COLO829 (cell line): Measurements from ENCODE around the gene ORMDL2.
A peak's percentile ranks its signal among the peaks of the same experiment; 100 is the strongest.
"Not testable (repeated sequence)": the region's sequence is repeated elsewhere in the genome, so short reads cannot be mapped to it uniquely, and the experiment has no call there.

Experiments
- DNase-seq: peaks from one replicate; pipeline ENCODE4 v3.0.0; 2012; ENCODE audit warnings: low spot score

Gene ORMDL2

DNA sequence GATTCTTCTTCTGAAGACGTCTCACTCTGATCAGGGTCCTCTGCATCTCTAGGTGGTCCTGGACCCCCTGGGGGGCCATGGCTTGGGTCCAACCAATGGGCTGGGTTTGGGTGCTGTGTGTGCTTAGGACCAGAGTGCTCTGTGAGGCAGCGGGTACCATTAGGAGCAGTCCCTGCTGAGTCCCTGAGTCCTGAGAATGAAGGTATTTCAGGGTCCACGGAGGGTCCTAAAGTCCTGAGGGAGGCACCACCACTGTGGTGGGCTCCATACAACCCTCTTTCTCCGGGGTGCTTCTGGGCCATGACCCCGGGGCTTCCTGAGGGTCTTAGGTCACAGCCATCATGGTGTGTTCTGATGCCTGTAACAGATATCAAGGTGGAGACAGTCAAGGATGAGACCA lies 10.5 kb downstream of the ORMDL2 start:
- DNase-seq, result no peak

DNA sequence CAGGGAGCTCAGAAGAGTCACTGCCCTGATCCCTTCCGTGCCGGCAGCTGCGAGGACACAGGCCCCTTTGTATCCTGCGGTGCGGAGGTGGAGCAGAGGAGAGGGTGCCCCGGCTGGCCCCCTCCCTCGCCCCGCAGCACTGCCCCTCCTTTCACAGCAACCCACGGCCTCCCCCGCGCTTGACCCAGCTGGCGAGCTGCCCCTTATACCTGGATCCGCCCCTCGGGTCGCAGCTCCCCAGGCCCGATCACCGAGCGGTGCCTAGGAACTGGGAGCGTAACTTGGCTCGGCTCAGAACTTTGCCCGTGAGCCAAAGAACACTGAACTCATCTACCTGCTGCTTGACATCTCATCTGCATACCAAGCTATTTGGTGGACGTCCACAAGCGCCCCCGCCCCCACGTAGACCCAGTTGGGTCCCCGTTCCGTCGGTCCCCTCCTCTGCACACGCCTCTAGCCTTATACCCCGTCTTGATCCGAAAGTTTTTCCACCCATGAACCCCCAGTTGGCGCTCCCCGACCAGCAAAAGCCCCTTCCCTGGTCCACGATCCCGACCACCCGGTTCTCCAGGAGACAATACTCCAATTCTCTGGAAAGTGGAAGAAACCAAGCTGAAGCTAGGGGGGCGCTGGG lies 12.2 kb downstream of the ORMDL2 start:
- DNase-seq, result peak; percentile 79

DNA sequence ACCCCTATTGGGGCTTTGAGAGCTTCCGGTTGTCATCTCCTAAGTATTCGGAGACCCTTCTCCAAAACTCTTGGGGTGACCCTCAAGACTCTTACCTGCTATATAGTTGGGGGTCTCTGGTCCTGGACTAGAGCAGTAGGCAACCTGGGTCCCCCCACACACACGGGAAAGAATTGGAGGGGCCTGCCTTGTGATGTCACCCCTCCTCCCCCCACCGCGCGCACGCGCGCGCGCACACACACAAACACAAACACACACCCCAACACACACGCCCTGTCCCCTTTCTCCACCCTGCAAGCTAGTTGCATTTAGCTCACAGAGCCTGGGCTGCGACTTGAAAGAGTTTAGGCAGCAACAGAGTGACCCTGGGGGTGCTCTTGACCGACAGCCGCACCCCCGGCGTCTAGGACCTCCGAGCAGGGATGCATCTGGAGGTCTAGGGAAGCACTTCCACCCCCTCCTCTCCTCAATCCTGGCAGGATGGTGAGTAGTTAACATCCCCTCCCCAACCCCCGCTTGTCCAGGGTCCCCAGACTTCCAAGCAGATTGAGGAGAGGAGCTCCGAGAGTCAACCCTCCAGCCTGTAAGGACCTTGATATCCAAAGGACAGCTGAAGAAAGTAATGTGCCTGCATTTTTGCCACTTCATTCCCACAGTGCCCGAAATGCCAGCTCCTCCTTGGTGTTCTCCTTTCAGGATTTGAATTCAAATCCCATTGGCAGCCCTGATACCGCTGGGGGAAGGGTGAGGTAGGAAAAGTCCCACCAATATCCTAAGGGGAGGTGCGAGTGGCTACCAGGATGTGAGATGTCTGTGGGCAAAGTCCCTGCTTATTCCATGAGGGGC lies 13.0 kb downstream of the ORMDL2 start:
- no peak for DNase-seq

DNA sequence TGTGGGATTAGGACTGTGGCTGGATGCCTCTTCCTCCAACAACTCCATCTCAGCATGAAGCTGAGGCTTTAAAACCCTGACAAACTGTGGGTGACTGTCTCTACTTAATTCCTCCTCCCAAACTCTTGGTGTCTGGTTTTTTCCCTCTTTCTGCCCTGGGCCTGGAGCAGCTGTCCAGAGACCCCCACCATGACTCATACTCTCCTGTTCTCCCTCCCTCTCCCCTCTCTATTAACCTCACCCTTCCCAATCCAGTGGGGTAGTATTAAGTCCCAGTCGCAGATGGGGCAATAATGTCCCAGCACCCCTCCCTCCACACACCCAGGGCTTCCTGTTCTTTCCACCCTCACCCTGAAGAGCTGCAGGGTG lies 13.6 kb downstream of the ORMDL2 start:
- no peak for DNase-seq

DNA sequence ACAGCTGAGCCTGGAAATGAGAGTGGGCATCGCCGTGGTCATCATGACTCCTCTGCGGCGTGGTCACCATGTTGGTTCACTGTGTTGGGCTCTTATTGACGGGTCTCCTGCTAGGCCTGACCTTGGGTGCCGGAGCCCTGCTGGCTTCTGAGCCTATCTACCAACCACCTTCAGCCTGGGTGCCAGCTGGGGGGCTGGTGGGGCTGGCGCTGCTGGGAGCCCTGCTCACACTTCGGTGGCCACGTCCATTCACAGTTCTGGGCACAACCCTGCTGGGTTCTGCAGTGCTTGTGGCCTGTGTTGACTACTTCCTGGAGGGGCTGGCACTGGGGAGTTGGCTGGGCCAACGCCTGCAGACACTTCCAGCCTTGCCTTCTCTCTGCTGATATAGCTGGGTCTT lies 15.2 kb downstream of the ORMDL2 start:
- no peak for DNase-seq

DNA sequence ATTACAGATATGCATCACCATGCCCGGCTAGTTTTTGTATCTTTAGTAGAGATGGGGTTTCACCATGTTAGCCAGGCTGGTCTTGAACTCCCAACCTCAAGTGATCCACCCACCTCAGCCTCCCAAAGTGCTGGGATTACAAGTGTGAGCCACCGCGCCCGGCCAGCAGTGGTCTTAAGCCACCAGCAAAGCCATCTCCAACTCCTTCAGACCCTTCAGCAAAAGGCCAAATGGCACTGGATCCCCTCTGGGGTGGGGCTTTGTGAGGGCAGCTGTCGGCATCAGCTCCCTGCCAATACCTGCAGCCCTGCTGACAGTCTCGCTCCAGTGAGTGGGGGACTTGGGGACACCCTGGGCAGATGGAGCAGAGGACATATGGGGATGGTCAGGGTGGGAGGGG lies 16.6 kb downstream of the ORMDL2 start:
- not testable (repeated sequence) for DNase-seq

DNA sequence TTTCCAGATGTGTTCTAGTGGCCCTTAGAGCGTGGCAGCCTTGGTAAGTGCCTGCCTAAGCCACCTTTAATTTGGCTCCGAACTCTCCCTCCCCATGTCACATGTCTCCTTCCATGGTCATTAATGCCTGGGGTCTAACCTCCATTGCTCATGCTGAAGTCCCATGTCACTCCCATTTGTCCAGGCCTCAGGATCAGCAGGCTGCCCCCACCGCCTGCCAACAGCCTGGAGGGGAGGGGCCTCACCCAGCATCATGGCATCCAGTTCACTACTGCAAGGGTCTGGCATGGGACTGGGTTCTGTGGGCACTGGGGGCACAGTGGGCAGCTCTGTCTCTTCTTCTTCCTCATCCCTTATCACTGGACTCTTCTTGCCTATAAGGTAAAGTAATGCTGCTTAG lies 20.5 kb downstream of the ORMDL2 start:
- no peak for DNase-seq

DNA sequence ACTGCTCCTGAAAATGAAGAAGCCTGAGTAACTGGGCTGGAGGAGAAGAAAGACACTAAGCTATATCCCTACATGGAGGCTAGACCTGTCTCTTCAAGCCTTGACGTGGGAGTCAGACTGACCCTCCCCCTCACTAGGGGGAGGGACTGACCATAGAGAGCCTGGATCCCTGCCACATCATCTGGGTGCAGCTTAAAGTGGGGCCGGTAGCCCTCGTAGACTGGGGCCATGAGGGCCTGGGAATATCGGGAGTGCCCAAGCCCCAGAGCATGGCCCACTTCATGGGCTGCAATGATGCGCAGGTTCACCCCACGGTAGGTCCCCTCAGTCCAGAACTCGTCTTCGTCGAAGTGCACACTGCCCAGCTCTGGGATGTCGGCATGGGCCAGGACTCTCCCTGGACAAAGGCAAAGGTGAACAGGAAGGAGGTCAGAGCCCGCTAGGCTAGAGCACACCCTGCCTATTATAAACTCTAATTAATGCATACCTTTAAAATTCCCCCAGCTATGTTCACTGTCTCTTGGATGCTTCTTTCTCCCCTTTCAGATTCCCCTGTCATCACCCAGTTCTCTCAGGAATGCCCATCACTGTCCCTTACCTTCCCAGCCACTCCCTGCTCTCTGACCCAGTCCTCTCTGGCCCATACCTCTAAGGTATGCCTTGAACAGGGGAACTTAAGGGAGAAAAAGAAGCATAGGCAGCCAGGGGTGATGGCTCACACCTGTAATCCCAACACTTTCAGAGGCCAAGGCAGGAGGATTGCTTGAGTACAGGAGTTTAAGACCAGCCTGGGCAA lies 21.7 kb downstream of the ORMDL2 start:
- DNase-seq, result no peak

DNA sequence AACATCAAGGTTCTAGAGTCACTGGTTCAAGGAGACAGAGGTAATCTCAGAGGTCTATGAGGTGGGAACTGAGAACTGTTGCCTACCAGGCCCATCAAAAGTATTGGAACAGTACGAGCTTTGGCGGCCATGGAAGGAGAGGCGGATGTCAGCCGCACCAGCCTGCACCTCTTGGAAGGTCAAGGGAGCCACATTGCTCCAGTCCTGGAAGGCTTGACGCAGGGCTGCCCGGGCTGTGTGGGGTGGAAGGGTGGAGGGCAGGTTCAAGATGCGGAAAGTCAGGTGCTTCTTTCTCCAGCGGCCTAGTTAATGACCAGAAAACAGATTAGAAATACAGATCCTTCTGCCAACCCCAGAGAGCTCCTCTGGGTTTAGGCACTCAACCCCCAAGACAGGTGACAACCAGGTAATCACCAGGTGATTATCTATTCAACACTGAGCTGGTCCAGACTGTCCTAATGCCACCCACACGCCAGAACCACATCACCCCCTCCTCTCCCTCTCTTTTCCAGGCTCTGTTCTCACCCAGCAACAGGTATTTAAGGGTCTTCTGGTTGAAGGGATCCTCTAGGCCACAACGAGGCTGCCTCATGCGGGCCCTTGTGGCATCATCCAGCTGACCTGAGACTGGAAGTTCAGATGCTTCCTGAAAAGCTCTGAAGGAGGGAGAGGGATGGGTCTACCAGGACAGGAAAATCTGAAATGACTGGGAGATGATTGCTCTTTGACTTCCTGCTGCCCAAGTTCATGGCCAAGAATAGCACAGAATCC lies 22.9 kb downstream of the ORMDL2 start:
- DNase-seq, result no peak

DNA sequence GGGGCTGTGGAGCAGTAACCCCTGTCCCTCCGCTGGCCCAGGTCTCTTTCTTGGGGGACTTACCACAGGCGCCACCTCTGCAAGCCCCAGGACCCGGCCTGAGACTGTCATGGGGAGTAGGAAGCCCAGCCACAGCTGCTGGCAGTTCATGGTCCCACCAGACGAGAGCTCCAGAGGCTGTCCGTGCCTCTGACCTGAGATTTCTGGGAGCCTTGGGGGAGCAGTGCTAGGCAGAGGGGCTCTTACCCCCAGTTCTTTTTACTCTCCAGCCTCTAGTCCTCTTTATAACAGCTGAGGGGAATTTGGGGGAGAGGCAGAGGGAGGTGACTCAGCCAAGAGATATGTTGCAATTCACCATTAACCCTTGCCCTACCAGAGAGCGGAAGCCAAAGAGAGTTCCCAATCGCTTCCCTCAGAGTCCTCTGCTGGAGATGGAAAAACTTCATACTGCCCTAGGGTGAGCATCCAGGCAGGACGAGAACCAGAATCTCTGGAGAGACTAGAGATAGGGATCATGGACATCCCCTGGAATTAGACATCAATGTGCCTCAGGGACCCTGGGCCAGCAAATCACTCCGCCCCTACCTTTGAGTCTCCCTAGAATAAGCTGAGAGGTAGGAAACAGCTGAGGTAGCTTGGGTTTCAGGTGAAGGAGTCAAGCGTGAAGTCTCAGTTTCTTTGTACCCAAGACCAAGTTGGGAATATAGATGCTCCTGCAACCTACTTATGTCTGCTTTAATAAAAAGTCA lies 25.0 kb downstream of the ORMDL2 start, which contains the start of gene MMP19:
MMP19 (minus strand) TSS at position 256 of the 749 bp plus-strand sequence; CDS start at position 150, 106 bp downstream.
- no peak for DNase-seq

DNA sequence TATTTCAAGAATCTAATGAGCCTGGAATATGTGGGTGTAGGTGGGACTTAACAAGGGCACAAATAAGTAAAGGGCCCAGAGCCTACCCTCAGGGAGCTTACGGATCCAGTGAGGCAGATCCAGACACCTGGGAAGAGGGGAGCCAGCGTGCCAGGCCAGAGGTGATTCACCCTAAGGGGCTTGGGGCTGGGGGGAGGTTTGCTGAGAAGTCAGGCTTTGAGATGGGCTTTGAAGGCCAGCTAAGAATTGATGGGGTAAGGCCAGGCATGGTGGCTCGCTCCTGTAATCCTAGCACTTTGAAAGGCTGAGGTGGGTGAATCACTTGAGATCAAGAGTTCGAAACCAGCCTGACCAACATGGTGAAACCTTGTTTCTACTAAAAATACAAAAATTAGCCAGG lies 25.6 kb downstream of the ORMDL2 start:
- no peak for DNase-seq

DNA sequence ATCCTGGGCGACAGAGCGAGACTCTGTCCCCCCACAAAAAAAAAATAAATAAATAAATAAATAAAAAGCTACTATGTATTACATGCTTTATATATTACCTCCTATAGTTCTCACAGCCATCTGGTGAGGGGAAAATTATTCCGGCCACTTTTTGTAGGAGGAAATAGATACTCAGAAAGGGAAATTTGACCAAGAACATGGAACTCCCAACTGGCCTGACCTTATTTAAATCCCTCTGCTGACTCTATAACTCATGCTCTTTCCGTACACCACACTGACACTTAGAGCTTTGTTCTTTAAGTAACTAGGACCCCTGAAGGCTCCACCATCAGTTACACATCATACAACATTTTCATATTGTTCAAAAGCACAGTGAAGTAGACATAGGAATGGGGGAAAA lies 27.1 kb downstream of the ORMDL2 start:
- DNase-seq, result no peak

DNA sequence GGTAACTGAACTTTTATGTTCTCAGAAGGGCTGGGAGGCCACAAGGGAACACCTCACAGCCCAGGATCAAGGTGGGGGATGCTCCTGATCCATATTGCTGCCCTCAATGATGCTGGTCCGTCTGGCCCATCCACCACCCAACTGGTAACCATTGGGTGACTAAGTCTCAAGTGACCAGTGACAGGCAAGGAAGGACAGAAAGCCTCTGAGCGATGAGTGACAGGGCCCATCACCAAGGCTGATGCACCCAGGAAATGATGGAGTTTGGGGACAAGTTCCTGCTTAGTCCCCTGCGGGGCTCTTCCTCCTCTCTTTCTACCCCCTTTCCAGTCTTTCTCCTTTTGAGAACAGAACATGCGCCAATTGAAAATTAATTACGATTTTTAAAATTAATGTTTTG lies 27.5 kb downstream of the ORMDL2 start:
- DNase-seq, result no peak

DNA sequence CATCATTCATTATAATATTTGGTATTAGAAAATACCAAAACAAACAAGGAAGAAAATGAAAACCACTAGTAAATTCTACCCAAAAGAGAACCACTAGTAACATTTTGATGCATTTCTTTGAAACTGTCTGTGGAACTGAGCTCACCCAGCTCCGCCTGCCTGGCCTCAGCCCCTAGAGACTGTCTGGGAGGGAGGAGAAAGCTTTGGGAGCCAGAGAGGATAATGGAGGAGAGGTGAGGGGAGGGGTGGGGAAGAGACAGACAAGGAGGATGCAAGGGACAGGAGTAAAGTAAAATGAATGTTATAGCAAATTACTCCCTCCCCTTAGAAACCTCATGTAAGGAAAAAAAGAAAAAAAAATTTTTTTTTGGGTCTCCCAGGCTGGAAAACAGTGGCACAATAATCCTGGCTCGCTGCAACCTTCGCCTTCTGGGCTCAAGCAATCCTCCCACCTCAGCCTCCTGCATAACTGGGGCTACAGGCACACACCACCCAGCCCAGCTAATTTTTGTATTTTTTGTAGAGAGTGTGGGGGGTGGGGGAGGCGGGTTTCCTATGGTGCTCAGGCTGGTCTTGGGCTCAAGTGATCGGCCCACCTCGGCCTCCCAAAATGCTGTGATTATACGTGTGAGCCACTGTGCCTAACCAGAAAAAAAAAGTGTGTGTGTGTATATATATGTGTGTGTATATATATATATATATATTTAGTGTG lies 28.1 kb downstream of the ORMDL2 start:
- DNase-seq, result no peak

DNA sequence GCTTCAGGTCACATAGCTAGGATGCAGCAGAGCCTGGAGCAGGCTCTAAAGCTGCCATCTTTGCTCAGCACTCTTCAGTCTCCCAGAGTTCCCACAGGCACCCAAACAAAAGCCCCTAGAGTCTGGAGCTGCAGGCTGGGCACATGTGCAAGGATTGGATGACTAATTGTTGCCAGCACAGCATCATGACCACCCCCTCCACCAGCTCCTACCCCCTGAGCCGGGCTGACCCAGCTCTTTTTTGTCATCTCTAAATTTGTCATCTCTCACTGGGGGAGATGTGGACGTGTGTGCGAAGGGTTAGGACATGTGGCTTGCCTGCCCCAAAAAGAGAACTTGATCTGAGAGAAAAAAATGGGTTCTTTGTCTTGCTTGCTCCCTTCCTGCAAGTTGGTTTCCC lies 29.2 kb downstream of the ORMDL2 start:
- DNase-seq, result no peak

DNA sequence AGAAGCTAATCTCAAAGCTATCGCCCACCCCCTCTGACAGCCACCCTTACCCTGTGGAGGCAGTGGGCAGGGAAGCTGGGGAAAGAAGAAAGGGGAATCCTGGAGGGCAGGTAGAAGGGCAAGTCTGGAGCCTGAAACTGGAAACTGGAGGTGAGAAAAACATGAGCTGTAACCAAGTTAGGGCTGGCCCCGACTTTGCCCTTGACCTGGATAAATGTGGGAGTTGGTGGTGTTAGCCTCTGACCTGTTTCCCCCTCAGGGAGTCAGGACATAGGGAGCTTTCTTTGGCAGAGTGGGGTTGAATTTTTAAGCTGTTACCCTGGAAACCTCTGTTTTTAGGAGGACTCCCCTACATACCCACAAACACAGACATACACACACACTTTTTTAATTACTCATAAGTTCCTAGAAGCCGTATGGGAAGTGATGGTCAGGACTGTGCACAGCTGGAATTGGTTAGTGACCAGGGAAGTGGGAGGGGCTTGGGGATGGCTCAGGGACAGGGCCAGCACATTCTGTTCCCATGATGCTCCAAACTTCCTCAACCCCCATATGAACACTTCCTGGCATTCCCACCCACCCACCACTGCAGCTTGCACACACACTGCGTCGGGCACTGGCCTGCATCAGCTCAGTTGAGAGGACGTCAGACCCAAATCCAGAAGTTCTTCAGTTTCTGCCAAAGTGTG lies 29.9 kb downstream of the ORMDL2 start:
- no peak for DNase-seq

DNA sequence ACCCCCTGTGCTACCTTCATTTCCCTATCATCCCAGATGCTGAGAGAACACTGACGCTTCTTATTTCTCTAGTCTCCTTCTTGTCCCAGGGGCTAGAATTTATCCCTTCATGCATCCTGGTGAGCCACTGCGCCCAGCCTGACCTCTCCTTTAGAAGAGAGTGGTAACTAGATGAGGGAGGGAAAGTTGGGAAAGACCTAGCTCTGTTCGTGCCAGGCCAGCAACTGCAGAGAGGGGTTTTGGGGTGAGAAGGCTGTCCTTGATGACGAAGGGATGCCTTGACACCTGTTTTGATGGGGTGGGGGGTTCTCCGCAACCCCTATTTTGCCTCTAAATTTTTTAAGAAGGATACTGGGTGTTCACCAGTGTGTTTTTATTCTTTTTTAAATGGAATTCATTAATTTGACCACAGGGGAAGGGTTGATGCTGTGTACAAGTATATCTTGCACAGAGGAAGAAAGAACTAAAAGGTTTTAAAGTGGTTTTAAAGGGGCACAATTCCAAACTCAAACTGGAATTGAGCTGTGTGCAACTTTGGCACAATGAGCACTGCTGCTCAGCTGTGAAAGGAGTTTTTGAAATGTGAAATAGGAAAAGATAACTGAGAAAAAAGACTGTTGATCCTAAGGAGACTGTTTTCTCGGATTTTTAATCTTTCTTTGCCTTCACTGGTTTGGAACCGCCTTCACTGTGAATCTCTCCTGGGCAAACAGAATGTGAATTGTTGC lies 31.9 kb downstream of the ORMDL2 start:
- DNase-seq, result no peak

DNA sequence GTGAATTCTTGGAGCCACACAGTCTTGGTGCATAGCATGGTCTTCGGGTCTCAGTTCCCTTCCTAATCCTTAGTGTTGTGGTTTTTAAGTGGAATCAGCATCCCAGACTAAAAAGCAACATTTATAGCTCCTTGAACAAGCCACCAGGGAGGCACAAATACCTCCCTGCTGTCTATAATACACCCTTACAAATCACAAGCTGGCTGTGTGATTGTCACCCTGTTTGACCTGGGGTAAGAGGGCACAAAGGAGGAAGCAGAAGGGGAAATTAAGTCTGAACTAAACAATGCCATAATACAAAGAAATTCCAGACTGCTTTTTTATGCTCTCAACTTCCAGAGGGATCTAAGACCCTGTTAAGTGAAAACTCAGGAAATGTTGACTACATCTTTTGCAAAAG lies 32.6 kb downstream of the ORMDL2 start:
- no peak for DNase-seq

DNA sequence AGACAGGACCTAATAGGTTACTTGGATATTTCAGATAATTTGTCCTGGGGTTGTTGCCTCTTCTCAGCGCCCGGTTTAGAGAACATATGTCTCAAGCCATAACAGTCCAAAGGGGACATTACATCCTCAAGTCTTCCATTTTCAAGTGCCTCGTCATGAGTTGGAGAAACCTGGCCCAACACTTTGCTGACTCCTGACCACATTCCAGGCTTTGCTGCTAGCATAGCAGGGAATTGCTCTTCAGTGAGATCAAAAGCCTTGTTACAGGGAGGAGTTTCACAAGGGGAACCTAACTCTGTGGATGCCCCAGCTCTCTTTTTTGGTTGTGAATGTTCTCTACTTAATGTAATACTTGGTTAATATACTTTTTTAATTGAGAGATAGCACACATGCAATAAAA lies 33.1 kb downstream of the ORMDL2 start:
- no peak for DNase-seq
